Mesendoderm (in vitro differentiated cells): ENCODE measurements around the gene TSR2.

Experiments used
- DNase-seq: peaks from one replicate; pipeline ENCODE4 v3.0.0; 2013
- H2AK5ac ChIP-seq: 2 replicates; pipeline ENCODE4 v1.6.1; 2013; ENCODE audit warnings: low read length, inconsistent platforms
- H2BK120ac ChIP-seq: 2 replicates; pipeline ENCODE4 v1.6.1; 2013; ENCODE audit warnings: low read depth, mild to moderate bottlenecking, low read length, moderate library complexity, mixed read lengths
- H2BK15ac ChIP-seq: replicated peaks from 2 replicates; pipeline ENCODE4 v1.6.1; 2013; ENCODE audit warnings: low read depth, mild to moderate bottlenecking, moderate library complexity
- H2BK5ac ChIP-seq: 2 replicates; pipeline ENCODE4 v1.6.1; 2013; ENCODE audit warnings: low read length, inconsistent platforms
- H3K18ac ChIP-seq: 2 replicates; pipeline ENCODE4 v1.6.1; 2013; ENCODE audit warnings: mild to moderate bottlenecking, low read length, mixed read lengths
- H3K23ac ChIP-seq: one replicate; pipeline ENCODE4 v1.6.1; 2013; ENCODE audit warnings: low read length
- H3K27ac ChIP-seq: 2 replicates; pipeline ENCODE4 v1.5.1; 2013; ENCODE audit warnings: low read depth, mild to moderate bottlenecking, inconsistent platforms, low read length, moderate library complexity
- H3K27me3 ChIP-seq: 2 replicates; pipeline ENCODE4 v1.6.1; 2013; ENCODE audit warnings: low read length, control low read depth, mild to moderate bottlenecking, inconsistent platforms; ENCODE audit not compliant: insufficient read depth, poor library complexity
- H3K36me3 ChIP-seq: 2 replicates; pipeline ENCODE4 v1.6.1; 2013; ENCODE audit warnings: low read length, inconsistent platforms; ENCODE audit not compliant: control insufficient read depth, insufficient read depth
- H3K4ac ChIP-seq: one replicate; pipeline ENCODE4 v1.6.1; 2013; ENCODE audit warnings: low read depth, mild to moderate bottlenecking, low read length, moderate library complexity
- H3K4me1 ChIP-seq: 2 replicates; pipeline ENCODE4 v1.6.1; 2013; ENCODE audit warnings: low read depth, low read length, inconsistent platforms; ENCODE audit not compliant: control insufficient read depth
- H3K4me2 ChIP-seq: 2 replicates; pipeline ENCODE4 v1.6.1; 2013; ENCODE audit warnings: low read length
- H3K4me3 ChIP-seq: 2 replicates; pipeline ENCODE4 v1.5.1; 2013; ENCODE audit warnings: mild to moderate bottlenecking, low read length
- H3K56ac ChIP-seq: one replicate; pipeline ENCODE4 v1.6.1; 2013; ENCODE audit warnings: low read length
- H3K79me1 ChIP-seq: 2 replicates; pipeline ENCODE4 v1.6.1; 2013; ENCODE audit warnings: low read length, inconsistent platforms
- H3K79me2 ChIP-seq: 2 replicates; pipeline ENCODE4 v1.6.1; 2013; ENCODE audit warnings: mild to moderate bottlenecking, low read length; ENCODE audit not compliant: control insufficient read depth, insufficient read depth
- H3K9ac ChIP-seq: 2 replicates; pipeline ENCODE4 v1.6.1; 2013; ENCODE audit warnings: low read length, inconsistent platforms
- H4K5ac ChIP-seq: one replicate; pipeline ENCODE4 v1.6.1; 2013; ENCODE audit warnings: low read length
- H4K8ac ChIP-seq: one replicate; pipeline ENCODE4 v1.6.1; 2013; ENCODE audit warnings: low read depth, mild to moderate bottlenecking, control low read depth, low read length, moderate library complexity
- WGBS: extraction: QIAGEN DNeasy Blood & Tissue Kit; methylation state at CpG from one replicate; pipeline ENCODE4 v1.1.7; 2013; ENCODE audit warnings: low lambda C conversion rate, missing lambda C conversion rate; ENCODE audit not compliant: insufficient coverage; ENCODE audit errors: extremely low coverage; 5-methylcytosine and 5-hydroxymethylcytosine counted together

The TSR2 gene

GRCh38 chrX:54427837-54428424 lies 12.3 kb upstream of the TSR2 start:
- Histone ChIP-seq H3K23ac (no peak overlapping the region), H3K27ac (no peak overlapping the region), H4K8ac (no peak overlapping the region), H3K9ac (no peak overlapping the region), H3K27me3 (no peaks in the 10 kb centered on the region), H3K4ac (no peak overlapping the region), H2BK5ac (no peak overlapping the region), H3K56ac (no peak overlapping the region), H2BK120ac (no peak overlapping the region), H3K4me1 (no peaks in the 10 kb centered on the region), H3K4me2 (no peak overlapping the region), H3K79me1 (no peaks in the 10 kb centered on the region), H3K4me3 (no peak overlapping the region), H3K18ac (no peak overlapping the region), H2AK5ac (no peak overlapping the region), H2BK15ac (no peak overlapping the region), H3K79me2 (no peaks in the 10 kb centered on the region), H4K5ac (no peak overlapping the region), H3K36me3 (no peaks in the 10 kb centered on the region)
- DNase-seq = peak; percentile 42
- no CpG with 5 or more reads among the region's 2 CpGs for WGBS

DNA sequence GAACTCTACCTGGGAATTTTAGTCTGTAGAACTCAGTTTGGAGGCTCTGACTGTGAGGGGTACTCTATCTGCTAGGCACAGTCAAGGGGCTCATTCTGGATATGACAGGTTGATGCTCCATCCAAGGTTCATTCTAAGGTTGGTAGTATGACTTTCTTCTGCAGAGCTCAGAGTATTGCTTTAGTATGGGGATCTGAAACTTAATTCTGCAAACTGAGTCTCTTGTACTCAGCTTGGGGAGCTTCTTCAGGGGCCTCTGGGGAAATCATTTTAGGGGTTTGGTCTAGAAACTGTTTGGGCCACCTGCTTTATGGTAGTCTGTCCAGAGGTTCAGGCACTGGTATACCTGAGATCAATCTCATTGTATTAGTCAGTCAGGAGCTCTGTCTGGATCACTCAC lies 9.7 kb upstream of the TSR2 start:
- no peak overlapping the region for H3K4me2 ChIP-seq
- no peak overlapping the region for H3K4ac ChIP-seq
- H4K5ac ChIP-seq = no peak overlapping the region
- no peak for DNase-seq
- H2AK5ac ChIP-seq = no peak overlapping the region
- H2BK120ac ChIP-seq = no peak overlapping the region
- no peaks in the 10 kb centered on the region for H3K79me1 ChIP-seq
- no peaks in the 10 kb centered on the region for H3K36me3 ChIP-seq
- no peak overlapping the region for H2BK15ac ChIP-seq
- H2BK5ac ChIP-seq = no peak overlapping the region
- H3K9ac ChIP-seq = no peak overlapping the region
- no peaks in the 10 kb centered on the region for H3K4me1 ChIP-seq
- H3K56ac ChIP-seq = no peak overlapping the region
- no peak overlapping the region for H4K8ac ChIP-seq
- no peak overlapping the region for H3K27ac ChIP-seq
- H3K4me3 ChIP-seq = no peak overlapping the region
- H3K18ac ChIP-seq = no peak overlapping the region
- H3K27me3 ChIP-seq = no peaks in the 10 kb centered on the region
- no peaks in the 10 kb centered on the region for H3K79me2 ChIP-seq
- H3K23ac ChIP-seq = no peak overlapping the region

DNA sequence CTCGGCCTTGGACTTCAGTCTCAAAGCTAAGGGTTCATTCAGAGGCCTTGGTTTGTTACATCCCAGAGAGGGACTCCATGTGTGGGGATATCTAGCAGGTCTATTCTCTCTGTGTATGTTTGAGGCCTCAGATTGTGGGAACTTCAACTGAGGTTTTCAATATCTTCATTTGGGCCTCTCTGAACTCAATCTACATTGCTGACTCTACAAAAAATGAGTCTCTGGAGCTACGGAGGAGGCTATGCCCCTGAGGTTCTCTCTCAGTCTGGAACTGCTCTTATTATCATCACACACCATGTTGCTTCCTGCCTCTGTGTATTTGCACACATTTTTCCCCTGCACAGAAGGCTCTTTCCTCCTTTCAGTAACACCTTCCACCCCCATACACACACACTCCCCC lies 5.1 kb upstream of the TSR2 start:
- Histone ChIP-seq H3K18ac (no peak overlapping the region), H3K4me2 (no peak overlapping the region), H2BK5ac (no peak overlapping the region), H3K4me1 (no peaks in the 10 kb centered on the region), H4K5ac (no peak overlapping the region), H3K23ac (no peak overlapping the region), H2BK120ac (no peak overlapping the region), H3K36me3 (no peaks in the 10 kb centered on the region), H3K9ac (no peak overlapping the region), H2BK15ac (no peak overlapping the region), H2AK5ac (no peak overlapping the region), H3K56ac (no peak overlapping the region), H3K27ac (no peak overlapping the region), H3K79me2 (no peaks in the 10 kb centered on the region), H3K79me1 (no peaks in the 10 kb centered on the region), H4K8ac (no peak overlapping the region), H3K4me3 (no peak overlapping the region), H3K4ac (no peak overlapping the region), H3K27me3 (no peaks in the 10 kb centered on the region)
- WGBS = no CpG with 5 or more reads among the region's 2 CpGs
- DNase-seq = no peak

- Histone ChIP-seq H3K23ac (no peak overlapping the region), H3K4me1 (no peaks in the 10 kb centered on the region), H2BK5ac (no peak overlapping the region), H3K27ac (no peak overlapping the region), H2BK120ac (no peak overlapping the region), H3K4me2 (no peak overlapping the region), H4K5ac (no peak overlapping the region), H4K8ac (no peak overlapping the region), H2BK15ac (no peak overlapping the region), H2AK5ac (no peak overlapping the region), H3K18ac (no peak overlapping the region), H3K79me1 (peaks cover 1% of the 10 kb centered on the region), H3K79me2 (peaks cover 20% of the 10 kb centered on the region), H3K4ac (no peak overlapping the region), H3K56ac (no peak overlapping the region), H3K27me3 (no peaks in the 10 kb centered on the region), H3K36me3 (no peaks in the 10 kb centered on the region), H3K9ac (no peak overlapping the region), H3K4me3 (no peak overlapping the region)
- no peak for DNase-seq
These were observed 2.6 kb downstream of the TSR2 start for GRCh38 chrX:54442790-54443189.

DNA sequence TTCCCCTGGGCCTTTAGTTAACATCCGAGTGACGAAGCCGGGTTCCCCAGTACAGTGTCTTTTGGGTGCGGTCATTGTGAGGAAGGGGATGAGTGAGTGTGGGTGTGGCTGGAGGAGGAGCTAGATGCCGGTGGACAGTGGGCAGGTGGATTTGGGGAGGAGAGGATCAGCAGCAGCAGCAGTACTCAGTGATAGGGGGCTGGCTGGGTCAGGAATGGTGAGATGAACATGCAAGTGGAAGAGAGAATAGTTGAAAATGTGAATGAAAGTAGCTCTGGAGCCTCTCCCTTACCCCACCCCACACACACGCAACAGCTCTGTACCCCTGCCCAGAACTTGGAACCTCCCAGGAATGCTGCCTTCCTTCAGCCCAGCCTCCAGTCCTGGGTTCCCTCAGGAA lies 4.5 kb downstream of the TSR2 start:
- Histone ChIP-seq H3K56ac (no peak overlapping the region), H3K4ac (no peak overlapping the region), H3K4me3 (no peak overlapping the region), H2BK120ac (no peak overlapping the region), H3K4me2 (no peak overlapping the region), H4K5ac (no peak overlapping the region), H3K4me1 (no peaks in the 10 kb centered on the region), H2BK5ac (no peak overlapping the region), H3K79me2 (peaks cover 20% of the 10 kb centered on the region), H2AK5ac (no peak overlapping the region), H3K23ac (no peak overlapping the region), H3K36me3 (no peaks in the 10 kb centered on the region), H3K27me3 (no peaks in the 10 kb centered on the region), H3K79me1 (peaks cover 1% of the 10 kb centered on the region), H3K18ac (no peak overlapping the region), H4K8ac (no peak overlapping the region), H3K27ac (no peak overlapping the region), H2BK15ac (no peak overlapping the region), H3K9ac (no peak overlapping the region)
- WGBS = no CpG with 5 or more reads among the region's 6 CpGs
- DNase-seq = peak; percentile 8

DNA sequence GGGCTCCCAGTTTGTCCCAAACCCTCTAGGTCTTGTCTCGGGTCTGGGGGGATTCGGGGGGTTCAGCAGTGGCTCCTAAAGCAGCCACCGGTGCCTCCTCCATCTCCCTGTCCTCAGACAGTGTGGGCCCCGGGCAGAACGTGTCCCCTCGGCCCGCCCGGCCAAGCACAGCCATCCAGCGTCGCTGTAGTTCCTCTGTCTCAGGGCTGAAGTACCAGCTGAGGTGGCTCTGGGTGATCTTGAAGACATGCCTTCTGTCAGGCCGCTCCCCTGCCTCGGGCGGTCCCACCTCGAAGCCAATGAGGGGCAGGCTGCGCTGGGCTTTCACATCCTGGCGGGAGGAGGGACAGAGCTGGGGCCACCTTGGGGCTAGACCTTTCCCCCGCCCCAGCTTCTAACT lies 5.9 kb downstream of the TSR2 start:
- Histone ChIP-seq H3K9ac (no peak overlapping the region), H3K27me3 (no peaks in the 10 kb centered on the region), H3K56ac (no peak overlapping the region), H3K79me2 (peaks cover 15% of the 10 kb centered on the region), H4K5ac (no peak overlapping the region), H3K4me2 (no peak overlapping the region), H2BK5ac (no peak overlapping the region), H3K36me3 (no peaks in the 10 kb centered on the region), H3K79me1 (peaks cover 1% of the 10 kb centered on the region), H2BK120ac (no peak overlapping the region), H3K4me1 (no peaks in the 10 kb centered on the region), H3K18ac (no peak overlapping the region), H3K23ac (no peak overlapping the region), H3K4ac (no peak overlapping the region), H4K8ac (no peak overlapping the region), H2BK15ac (no peak overlapping the region), H3K4me3 (no peak overlapping the region), H2AK5ac (no peak overlapping the region), H3K27ac (no peak overlapping the region)
- DNase-seq = peak; percentile 51
- no CpG with 5 or more reads among the region's 17 CpGs for WGBS
